Lower leg skin (tissue), 3 donors: ENCODE data around the gene KRT79.

ENCODE experiments used
- CTCF ChIP-seq, 3 donors: fragments of 450-650 bp; IDR thresholded peaks; one replicate each; pipeline ENCODE4 v1.5.1; 2016; ENCODE audit warnings: antibody characterized with exemption in 3 of 3, mild to moderate bottlenecking in 3 of 3, moderate library complexity in 2 of 3
- POLR2A ChIP-seq, 2 donors: fragments of 450-650 bp; IDR thresholded peaks; one replicate each; pipeline ENCODE4 v1.6.1; 2016 to 2017; ENCODE audit warnings: antibody characterized with exemption in 2 of 2, mild to moderate bottlenecking in 1 of 2, moderate library complexity in 1 of 2

GRCh38 chr12:52815161-52815560, 18.9 kb downstream of the KRT79 start:
- TF ChIP-seq CTCF (IDR thresholded peaks at IDR 0.05) (no peak), POLR2A (IDR thresholded peaks at IDR 0.05) (no peak)
